ENCODE results near the gene HHAT.

DNA sequence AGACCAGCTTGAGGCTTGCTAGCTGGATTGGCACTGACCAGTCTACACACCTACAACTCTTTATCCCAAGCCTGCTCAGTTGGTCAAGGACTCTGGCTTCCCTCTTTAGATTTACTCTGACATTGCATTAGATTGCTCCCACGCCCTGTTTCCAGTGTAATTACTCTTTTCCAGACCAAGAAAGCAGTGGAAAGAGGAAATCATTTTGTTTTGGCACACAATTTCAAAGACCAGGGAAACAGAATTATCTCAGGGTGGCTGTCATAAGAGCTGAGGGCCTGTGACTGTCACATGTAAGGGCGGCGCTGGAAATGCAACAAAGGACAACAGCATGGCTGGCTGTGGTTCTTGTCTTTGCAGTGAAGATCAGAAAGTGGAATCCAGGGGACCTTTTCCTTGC lies 302.7 kb downstream of the HHAT start:
- TF ChIP-seq POLR2A (IDR thresholded peaks at IDR 0.05) (no peak), CTCF (IDR thresholded peaks at IDR 0.05) (no peak)

Data from lower leg skin (tissue), 3 donors.